T-helper 2 cell (primary cell): ENCODE data around the gene UBE3A.

Experiments used
- DNase-seq, 5 experiments: peaks; one replicate each; pipeline versions ENCODE4 v3.0.0 to v3.0.0-alpha.2; 2012 to 2022

The UBE3A gene

DNA sequence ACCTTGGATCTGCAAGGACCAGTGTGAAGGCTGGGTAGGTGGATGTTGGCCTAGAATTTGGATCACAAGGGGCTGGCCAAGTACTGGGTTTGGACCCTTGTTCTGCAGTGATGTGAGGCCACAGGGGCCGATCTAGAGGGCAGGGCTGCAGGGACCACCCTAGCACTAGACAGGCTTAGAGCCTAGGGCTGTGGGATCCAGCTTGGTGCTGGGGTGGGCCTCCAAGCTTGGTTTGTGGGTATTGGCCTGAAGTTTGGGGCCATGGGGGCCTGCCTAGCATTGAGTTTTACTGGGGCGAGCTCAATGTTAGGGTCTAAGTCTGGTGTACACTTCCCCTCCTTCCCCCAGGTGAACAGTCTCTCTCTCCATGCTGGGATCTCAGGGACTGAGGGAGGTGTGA, 36.5 kb downstream of the UBE3A start:
- no peak for DNase-seq

DNA sequence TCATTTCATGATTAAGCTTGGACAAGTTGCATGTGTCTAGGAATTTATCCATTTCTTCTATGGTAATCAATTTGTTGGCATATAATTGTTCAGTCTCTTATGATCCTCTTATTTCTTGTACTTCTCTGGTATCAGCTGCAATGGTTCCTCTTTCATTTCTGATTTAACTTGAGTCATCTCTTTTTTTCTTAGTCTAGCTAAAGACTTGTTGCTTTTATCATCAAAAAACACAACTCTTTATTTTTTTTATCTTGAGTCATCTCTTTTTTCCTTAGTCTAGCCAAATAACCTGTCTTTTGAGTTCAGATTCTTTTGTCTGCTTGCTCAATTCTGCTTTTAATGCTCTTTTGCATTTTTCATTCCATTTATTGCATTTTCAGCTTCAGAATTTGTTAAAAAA, 37.3 kb downstream of the UBE3A start:
- no peak for DNase-seq

DNA sequence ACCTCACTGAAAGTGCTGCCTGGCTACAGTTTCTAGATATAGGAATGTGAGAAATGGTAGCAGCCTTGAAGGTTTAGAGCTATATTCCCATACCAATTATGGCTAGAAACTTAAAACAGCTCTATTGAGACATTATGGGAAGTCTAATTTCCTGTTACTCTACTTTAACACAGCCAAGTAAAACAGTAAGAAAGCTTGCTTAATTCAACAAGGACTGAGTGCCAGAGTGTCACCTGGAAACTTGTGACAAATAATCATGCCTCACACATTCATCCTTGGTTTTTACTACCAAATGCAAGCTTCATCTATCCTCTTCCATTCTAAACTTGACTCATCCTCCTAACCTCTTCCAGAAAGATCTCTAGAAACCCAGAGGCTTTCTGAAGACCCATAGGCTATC, 41.7 kb downstream of the UBE3A start:
- DNase-seq = no peak

DNA sequence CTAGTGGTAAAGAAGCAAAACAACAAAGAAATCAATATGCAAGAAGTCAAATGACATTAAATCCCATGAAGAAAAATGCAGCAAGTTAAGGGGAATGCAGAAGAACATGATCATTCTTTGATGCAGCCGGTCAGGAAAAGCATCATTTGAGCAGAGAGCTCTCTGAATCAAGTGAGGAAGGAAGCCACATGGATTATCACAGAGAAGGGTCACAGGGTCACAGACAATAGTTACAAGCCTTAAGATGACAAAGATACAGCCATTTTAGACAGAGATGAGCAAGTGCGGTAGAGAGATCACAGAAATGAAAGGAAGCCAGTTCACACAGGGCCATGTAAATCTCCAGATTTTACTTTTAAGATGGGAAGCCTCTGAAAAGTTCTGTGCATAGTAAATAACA, 43.9 kb downstream of the UBE3A start:
- no peak for DNase-seq

DNA sequence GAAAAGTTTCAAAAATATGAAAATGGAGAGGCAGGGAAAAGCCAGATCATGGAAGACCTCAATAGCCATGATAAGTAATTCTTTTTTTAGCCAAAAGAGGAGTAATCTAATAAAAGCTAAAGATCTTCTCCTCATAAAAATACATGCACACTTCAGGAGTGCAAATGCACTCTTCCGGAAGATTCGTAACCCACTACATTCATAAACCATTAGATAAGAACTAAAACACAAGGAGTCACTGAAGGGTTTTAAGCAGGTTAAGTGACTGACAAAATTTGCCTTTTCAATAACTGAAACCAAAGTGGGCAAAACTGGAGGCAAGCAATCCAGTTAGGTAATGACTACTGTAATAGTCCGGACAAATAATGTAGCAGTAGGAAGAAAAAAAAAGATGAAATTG, 46.0 kb downstream of the UBE3A start:
- DNase-seq = no peak

DNA sequence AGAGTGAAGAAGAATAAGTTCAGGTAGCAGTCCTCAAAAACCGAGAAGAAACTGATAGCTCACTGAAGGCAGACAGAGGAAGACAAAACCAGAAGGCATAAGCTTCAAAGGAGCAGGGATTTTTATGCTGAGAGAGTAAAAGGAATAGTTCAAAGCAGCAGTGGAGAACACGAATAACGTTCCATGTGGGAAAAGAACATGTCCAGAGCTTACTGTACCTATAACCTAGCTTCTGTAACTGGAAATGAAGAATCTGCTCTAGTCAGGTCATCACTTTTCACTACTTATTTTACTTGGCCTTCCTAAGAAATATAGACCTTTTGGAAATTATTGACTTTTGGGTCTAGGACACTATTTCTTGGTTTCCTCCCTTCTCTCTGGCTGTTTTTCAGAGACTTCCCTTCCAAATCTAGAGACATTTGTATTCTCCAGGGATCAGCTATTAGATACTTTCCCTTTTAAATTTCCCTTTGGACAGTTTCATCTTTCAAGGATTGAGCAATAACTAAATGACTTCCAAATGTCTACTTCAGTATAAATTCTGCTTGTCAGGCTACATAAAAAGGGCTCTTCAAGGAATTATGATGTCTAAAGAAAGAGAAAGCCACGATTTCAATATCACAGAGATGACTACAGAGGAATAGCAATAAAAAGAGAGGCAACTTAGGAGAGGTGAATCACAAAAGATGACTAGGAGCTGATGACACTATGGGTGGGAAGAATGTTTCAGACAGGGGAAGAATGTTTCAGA, 46.7 kb downstream of the UBE3A start:
- DNase-seq = no peak

DNA sequence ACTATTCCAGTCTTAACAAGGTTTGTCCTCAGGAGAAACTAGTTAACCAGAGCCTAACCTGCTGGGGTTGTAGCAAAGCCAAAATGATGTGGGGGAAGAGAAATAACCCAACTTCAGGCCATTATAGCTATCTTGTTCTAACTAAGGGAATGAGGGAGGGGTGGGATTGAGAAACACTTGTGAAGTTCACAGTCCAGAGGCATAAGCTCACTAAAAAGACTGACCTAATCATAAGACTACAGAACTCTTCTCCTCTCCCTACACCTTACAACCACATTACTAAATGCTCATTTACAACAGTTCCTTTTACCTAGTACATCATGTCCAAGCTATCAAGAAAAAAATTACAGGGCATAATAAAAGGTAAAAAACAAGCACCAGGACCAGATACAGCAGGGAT, 52.8 kb downstream of the UBE3A start:
- no peak for DNase-seq

DNA sequence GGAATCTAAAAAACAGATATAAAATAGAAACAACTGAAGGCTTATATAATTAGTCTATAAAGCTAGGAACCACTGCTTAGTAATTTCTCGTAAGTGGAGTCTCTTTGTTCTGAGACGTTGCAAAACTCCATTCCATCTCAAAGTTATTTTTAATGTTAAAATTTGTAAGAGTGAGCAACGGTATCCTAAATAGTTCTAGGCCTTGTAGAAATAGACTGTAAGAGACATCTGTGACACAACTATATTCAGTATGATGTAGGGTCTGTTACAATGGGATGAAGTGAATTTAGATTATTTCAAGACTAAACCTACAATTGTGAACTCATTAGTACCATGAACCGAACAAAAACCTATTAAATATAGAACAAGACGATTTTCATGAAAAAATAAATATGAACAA, 57.2 kb downstream of the UBE3A start:
- DNase-seq = no peak

DNA sequence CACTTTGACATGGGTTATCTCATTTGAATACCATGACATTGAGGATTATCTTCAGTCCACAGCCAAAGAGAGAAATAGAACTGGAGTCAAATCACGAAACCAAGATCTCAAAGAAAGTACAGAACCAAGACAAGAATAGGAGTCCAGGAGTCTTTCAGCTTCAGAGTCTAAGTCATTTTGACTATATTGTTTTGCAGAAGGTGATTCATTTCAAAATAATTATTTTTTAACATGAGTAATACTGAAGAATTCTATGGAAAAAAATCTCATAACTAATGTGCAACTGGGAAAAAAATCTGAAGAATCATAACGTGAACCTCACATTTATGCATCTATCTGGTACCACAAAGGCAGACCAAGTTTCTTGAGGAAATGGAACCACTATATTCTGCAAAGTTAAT, 60.3 kb downstream of the UBE3A start:
- DNase-seq = peak in 1 of 5 experiments; percentile 14

DNA sequence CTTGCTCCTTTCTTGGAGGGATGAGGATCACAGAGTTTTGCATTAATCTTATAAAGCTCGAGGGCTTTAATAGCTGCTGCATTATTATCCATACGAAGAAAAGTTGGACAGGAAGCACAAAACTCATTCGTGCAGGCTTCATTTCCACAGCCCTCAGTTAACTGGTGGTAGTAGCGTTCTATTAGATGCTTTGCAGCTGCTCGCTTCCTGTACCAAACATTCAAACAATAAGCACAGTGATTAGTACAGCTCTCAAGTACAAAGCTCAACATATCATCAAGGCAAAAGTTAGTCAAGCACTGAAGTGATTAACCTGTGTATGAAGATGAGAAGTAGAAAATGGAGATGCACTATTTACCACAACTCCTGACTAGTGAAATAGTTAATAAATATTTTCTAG, 63.3 kb downstream of the UBE3A start:
- DNase-seq = no peak

DNA sequence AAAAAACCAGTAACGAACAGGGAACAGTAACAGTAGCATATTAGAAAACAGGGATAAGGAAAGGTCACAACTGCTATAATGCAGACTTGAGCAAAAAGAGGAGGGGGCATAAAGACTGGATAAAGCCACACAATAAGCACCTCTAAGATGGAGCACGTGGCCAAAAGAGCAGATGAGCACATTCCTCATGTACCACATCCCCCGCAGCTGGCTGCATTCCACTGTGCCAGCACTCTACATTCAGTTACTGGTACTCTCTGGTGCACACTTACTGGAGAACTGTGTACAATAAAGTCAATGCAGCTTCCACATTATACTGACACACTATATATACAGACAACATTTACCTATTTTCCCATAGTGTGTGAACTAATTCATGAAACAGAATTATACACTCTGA, 64.7 kb downstream of the UBE3A start:
- DNase-seq = no peak

DNA sequence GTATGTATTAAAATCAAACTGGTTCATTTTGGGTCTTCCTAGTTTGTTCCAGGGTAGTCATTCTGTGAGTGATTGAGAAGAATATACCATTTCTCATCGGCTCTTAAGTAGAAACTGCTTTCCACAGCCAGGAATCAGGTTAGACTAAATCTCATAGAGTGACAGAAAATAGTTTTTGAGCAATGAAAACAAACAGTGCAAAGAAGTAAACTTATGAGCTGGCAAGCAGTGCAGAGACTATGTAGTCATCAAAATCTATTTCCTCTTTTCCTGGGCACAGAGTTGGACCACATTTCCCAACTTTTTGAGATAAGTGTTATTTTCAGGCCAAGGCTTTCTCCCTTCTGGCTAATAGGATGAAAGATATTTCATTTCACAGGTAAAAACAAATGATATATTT, 66.5 kb downstream of the UBE3A start:
- DNase-seq = no peak

DNA sequence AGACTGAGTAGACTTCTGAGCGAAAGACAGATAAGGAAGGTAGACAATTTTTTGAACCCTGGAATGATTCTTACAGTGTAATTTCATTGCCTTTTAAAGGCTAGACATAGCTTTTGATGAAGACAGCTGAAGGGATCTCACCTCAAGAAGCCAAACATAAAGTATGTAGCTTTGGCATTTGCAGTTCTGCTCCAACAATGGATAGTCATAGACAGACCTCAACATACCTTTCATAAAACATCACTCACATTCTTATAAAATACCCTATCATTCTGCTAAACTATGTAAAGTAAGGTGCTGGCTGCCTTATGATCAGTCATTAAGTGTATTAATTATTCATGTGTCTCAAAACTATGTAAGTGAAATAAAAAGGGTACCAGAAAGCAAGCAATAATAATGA, 70.0 kb downstream of the UBE3A start:
- no peak for DNase-seq

DNA sequence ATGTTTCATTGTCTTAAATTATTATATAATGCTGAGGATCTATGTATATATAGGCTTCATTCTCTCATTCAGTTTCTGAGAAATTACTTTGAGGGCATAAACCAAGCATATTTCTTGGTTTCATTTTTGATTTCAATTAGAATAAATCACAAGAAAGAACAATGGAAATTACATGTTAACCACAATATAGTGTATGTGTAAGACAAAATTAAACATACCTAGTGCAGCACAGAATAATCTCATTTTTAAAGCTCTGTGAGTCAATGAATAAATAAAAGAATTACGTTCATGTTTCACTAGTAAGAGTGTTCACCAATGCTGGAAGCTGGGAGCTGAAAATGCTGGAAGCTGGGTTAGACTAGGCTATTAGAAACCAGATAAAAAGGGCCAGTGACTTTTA, 72.8 kb downstream of the UBE3A start:
- peak in 1 of 5 experiments; percentile 4 for DNase-seq

DNA sequence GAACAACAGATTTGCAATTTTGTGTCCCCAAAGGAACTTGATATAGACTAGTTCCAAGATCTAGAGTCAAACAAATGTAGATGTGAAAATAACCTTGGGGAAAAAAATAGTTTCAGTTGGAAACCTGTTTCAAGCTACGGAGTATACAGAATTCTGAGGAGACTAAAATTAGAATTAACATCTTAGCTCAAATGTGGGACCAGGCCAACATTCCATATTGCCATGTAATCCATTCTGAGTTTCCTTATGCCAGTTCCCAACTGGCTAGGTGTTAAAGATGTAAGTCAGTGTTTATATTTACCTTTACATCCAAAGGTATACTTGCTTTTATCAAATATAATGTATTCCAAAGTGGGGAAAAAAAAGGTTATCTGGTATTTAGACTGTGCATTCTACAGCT, 76.3 kb downstream of the UBE3A start:
- DNase-seq = no peak

DNA sequence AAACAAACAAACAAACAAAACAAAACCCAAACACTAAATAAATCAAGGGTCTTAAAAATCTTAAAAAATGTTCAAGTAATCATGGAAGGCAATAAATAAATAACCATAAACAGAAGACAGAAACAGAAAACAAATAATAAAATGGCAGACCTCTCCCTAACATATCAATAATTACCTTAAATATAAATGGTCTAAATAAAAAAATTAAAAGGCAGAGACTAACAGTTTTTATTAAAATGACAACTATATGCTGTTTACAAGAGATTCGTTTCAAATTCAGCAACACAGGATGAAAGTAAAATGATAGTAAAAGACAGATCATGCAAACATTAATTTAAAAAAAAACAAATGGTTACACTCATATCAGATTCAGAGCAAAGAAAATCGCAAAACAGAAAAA, 91.1 kb downstream of the UBE3A start:
- DNase-seq = no peak

DNA sequence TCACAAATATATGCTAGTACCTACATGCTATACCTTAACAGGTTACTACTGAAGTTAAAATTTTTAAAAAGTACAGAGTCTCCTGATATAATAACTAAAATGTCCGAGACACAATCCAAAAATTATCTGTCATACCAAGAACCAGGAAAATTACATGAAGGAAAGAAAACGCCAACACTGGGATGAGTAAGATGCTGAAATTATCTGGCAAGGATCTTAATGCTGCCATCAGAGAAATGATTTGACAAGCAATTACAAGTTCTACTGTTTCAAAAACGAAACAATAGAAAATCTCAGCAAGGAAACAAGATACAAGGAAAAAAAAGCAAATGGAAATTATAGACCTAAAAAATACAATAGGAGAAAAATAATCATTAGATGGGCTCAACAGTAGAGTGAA, 92.5 kb downstream of the UBE3A start:
- DNase-seq = no peak

DNA sequence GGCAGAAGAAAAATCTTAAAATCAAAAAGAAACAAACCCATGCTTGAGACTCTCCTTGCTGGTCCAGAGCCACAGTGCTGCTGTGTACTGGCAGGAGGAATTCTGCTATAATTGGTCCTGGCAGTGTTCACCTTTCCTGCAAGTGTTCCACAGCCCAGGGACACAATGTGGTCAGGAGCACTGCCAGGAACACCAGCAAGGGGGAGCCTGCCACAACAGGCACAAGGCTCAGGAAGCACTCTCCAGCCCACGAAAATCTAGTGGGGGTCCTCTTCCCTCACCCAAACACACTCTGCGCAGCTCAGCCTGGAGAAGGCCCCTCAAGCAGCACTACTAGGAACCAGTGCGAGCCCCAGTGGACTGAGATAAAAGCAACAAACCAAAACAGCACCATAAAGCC, 92.9 kb downstream of the UBE3A start:
- no peak for DNase-seq

DNA sequence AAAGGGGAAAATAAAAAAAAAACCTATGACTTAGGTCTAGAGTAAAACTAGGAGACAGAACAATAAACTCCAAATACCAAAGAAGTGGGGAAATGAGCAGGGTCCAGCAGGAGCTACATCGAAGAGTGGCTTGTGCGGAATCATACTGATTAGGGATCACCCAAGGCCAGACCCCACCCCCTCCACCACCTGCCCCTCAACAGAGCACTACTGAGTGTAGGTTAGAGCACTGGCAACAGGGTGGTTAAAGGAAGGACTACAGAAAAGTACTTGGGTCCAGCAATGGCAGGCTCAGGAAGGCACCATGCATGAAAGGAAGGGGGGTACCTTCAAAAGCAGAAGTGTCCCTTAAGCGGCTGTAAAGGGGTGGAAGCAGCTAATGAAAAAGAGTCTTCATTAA, 96.2 kb downstream of the UBE3A start:
- DNase-seq = no peak

DNA sequence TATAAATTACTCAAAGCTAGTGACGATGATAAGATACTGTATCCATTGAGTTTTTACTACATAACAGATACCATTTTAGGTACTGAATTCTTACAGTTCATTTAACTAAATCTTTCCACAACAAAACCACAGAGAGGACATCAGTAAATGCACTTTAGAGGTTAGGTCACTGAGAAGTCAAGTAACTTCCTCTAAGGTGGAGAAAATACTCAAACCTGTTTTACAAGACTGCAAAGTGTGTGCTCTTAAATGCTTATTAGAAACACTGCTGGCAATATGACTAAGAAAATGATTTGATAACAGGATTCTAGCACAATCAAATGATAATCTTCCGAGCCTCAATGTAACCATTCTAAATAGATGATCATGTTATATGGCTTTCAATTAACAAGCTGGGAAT, 99.4 kb downstream of the UBE3A start:
- no peak for DNase-seq

DNA sequence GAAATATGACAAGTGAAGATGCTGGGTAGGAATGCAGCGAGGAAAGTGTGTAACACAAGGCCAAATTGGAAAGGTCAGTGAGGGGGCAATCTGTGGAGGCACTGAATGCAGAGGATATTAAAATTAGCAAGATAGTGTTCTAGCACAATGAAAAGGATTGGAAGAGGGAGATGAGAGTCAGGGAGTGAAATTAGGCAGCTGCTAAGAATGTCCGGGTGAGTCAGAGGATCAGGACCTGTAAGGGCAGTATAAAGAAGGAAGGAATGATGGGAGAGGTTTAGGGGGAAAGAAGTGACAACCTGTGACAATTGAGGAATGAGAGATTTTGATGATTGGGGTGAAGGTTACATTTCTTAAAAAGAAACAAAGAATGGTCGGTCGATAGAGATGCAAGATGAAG, 103.5 kb downstream of the UBE3A start:
- DNase-seq = no peak

DNA sequence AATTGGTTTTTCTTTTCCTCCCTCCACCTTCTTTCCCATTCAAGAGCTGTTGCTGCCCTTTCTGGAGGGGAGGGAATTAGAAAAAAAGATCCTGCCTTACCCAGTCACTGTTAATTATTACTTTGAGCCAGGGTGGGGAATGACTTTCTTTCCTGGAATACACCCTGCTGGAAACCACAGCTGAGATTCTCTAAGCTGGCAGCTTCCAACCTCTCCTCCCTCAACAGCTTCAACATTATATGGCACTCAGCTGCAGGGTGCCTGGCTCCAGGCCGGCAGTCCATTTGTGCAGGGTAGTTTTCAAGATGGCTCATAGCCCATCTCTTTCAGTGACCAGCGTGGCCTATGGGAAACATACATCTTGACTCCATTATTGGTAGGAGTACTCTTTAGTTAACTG, 105.8 kb downstream of the UBE3A start:
- DNase-seq = no peak

DNA sequence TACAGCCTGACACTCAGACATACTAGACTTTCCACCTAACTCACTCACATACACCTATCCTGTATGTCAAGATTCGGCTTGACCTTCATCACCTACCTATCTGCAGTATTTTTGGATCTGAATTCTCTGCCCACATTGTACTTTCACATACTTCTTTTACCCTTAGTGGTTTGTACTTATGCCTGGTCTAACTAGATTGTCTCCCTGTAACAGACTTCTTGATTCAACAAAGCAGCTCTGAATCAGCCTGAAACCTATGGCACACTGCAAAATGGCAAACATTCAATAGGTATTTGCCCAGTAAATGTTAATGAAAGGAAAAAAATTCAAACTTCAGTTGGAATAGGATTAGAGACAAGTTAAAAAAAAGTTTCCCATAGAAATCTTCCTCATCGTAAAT, 106.5 kb downstream of the UBE3A start:
- no peak for DNase-seq

DNA sequence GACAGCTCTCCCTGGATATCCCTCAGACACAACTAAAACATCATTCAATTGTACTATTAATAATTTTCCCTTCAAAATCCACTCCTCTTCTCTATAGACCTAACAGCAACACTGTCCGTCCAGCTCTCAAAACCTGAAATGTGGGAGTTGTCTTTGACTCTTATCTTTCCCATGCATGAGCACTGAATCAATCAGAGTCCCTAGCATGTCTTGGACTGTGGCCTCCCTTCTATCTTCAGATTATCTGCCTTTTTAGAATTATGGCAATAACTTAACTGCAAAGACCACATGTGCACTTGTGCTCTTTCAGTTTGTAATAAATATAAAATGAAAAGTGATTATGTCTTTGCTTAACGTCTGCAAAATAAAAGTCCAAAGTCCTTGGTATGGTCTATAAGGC, 107.0 kb downstream of the UBE3A start:
- DNase-seq = no peak

DNA sequence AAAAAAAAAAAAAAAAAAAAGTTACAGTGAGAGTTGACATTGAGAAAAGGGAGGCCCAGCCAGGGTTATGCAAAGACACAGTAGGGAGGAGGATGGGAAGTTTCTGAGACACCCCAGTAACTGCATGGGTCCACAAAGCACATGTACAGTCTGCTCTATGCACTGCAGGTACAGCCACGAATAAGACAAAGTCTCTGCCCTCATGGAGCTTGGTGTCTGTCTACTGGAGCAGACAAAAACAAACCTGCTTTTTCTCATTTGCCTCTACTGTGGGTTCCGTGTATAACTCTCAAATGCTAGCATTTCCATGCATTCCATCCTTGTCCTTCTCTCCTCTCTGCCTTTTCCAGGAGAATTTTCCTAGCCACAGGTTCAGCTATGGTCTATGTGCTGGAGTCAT, 107.4 kb downstream of the UBE3A start:
- DNase-seq = no peak

DNA sequence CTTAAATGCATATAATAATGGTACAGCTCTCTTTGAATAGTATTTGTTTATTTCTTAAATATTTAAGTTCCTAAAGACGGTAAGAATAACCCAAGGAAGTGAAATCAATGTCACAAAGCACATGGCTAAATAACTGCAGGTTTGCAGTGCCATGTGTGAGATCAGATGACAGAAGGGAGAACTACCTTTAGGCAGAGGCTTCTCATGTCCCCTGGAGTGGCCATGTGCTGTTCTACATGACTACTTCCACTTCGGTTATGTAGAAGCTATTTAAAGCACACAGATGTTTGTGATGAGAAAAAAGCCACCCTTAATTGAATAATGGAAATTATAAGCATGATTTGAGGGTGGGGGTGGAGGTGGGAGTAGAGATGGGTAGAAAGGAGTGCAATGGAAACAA, 109.1 kb downstream of the UBE3A start:
- DNase-seq = no peak
